ENCODE measurements around the gene CFAP65. TPM values are rescaled to one million over a fixed set of nuclear protein-coding genes. Genes with fewer than 3 reads are reported as not detected.

CFAP65 gene
- total RNA-seq, 2 experiments from 2014 or later: not detected

DNA sequence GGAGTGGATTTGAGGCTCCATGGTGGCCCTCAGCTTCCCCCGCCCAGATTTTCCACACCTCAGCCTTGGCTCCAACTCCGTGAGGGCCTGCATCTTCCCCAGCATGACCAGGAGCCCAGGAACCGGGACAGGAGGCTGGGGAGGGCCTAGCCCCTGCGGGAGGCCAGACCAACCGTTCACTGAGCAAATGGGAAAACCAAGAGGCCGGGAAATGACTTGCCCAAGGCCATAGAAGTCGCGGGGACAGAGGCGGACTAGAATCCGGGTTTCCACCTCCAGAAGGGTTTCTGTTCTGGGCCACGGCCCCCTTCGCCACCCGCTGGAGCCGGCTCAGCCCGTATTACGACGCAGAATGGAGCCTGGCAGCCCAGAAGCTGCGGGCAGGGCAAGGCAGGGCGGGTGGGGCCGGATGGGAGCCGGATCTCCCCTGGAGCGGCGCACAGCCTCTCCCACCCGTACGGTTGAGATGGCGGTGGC is 40.2 kb downstream of the CFAP65 start:
- POLR2A ChIA-PET: no interaction called here
- no peak for ATAC-seq
- no peak overlapping the region for H3K4me3 Mint-ChIP-seq

DNA sequence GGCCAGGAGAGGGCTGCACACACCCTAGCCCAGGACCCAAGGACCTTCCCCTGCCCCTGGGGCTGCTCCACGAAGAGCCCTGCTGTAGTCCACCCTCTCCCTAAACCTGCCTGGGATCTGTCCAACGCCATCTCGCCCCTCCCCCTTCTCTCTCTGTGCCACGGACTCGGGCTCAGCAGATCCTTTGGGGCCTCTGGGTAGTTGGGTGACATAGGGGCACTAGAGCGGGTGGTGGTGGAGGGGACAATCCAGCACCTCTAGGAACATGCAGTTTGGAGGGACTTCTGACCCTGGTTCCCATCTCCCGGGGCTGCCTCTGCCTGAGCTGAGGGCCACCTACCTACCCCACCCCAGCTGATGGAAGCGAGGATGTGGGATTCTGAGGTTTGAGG is 40.8 kb downstream of the CFAP65 start:
- no peaks in the 10 kb centered on the region for H3K9me3 Mint-ChIP-seq (ENCODE audit: insufficient read depth)
- POLR2A ChIA-PET: no interaction called here
- ATAC-seq (no peak), DNase-seq (no peak)
- H3K4me1 Mint-ChIP-seq (ENCODE audit: low read depth): peaks cover 9% of the 10 kb centered on the region
- H3K36me3 Mint-ChIP-seq (ENCODE audit: low read depth): no peaks in the 10 kb centered on the region
- CTCF ChIA-PET: interaction anchor here (1.4 kb wide), 1 partner anchor 21 kb away, joined by 4 read pairs; no protein-coding TSS in a partner anchor
- peaks cover 75% of the 10 kb centered on the region for H3K27me3 Mint-ChIP-seq (ENCODE audit: low read depth)
- H3K27ac Mint-ChIP-seq: no peak overlapping the region
- no peak overlapping the region for H3K4me3 Mint-ChIP-seq

More for the DNA sequence above, 40.2 kb downstream of the CFAP65 start:
- CTCF ChIA-PET: interaction anchor here (0.7 to 1.5 kb wide), 3 partner anchors 10 to 21 kb away, joined by 3 to 4 read pairs (median 4); no protein-coding TSS in a partner anchor
- H3K9me3 Mint-ChIP-seq (ENCODE audit: insufficient read depth): no peaks in the 10 kb centered on the region
- H3K4me1 Mint-ChIP-seq (ENCODE audit: low read depth): peaks cover 3% of the 10 kb centered on the region
- H3K27me3 Mint-ChIP-seq (ENCODE audit: low read depth): peaks cover 69% of the 10 kb centered on the region
- H3K27ac Mint-ChIP-seq: no peak overlapping the region
- no peak for DNase-seq
- no peaks in the 10 kb centered on the region for H3K36me3 Mint-ChIP-seq (ENCODE audit: low read depth)

DNA sequence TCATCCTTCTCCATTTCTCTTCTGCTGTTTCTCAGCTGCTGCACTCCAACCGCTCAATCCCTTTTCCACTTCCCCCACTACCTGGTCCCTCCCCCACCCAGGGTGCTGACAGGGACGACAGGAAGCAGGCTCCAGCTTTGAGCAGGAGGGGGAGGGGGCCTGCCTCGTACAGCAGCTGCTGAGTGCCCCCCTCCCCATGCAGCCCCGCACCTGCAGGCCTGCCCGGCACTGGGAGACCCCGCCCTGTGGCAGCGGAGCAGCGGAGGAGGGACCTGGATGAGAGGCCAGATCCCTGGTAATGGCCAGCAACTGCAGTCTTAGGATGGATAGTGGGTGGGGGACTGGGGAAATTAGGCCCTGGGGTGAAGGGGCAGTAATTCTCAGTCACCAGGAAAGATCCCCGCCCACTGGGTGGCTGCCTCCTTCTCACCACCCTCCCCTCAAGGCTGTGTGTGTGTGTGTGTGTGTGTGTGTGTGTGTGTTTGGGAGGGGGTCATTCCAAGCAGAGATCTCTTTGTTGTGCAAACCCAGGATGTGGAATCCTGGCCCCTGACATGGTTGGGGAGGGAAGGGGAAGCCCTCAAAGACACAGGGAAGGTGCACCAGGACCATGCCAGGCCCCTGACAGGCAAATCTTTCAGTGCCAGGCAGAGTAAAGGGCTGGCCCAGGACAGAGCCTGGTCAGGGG is 41.3 kb downstream of the CFAP65 start:
- DNase-seq (no peak), ATAC-seq (no peak)
- ChIA-PET CTCF (interaction anchor here (1.3 kb wide), 2 partner anchors 10 to 19 kb away, joined by 3 read pairs; no protein-coding TSS in a partner anchor), POLR2A (no interaction called here)
- Mint-ChIP-seq H3K9me3 (ENCODE audit: insufficient read depth) (no peaks in the 10 kb centered on the region), H3K27me3 (ENCODE audit: low read depth) (peaks cover 77% of the 10 kb centered on the region), H3K4me1 (ENCODE audit: low read depth) (peaks cover 9% of the 10 kb centered on the region), H3K27ac (no peak overlapping the region), H3K36me3 (ENCODE audit: low read depth) (no peaks in the 10 kb centered on the region), H3K4me3 (no peak overlapping the region)

DNA sequence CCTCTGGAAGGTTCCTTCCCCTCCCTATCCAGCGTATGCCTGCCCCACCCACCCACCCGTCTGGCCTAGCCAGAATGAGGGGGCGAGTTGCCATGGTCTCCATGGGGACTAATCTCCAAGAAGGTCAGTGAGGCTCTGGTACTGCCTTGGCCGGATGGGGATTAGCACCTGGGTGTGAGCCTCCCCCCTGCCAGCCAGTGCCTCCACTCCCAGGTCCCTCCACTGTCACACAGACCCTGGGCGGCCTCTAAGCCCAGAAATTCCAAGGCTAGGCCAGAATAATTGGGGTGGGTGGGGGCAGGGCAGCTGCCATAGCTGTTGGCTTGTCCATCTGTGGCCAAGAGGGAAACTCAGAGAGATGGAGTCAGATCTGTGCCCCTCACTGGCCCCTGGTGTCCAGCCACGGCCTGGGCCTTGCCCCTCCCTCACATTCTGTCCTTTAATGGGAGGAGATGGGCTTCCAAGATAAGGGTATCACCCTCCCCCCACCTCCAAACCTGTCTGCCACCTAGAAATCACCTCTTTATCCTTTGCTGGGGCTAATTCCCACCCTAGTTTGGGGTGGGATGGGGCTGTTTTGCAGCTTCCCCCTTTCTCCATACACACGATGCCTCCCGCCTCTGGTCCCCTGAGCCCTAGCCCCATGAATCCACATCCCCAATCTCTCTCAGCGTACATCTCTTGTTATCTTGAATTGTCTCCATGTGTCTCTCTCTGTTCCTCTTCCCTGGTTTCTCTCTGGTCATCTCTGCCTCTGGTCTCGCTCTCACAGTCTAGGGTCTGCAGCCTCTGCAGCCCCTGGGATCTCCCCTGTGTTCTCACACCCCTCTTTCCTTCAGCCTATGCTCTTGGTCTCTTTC is 42.1 kb downstream of the CFAP65 start:
- H3K4me1 Mint-ChIP-seq (ENCODE audit: low read depth): peaks cover 9% of the 10 kb centered on the region
- H3K9me3 Mint-ChIP-seq (ENCODE audit: insufficient read depth): no peaks in the 10 kb centered on the region
- no peak overlapping the region for H3K27ac Mint-ChIP-seq
- DNase-seq: no peak
- H3K36me3 Mint-ChIP-seq (ENCODE audit: low read depth): no peaks in the 10 kb centered on the region
- H3K27me3 Mint-ChIP-seq (ENCODE audit: low read depth): peaks cover 79% of the 10 kb centered on the region
- H3K4me3 Mint-ChIP-seq: no peak overlapping the region
- CTCF ChIA-PET: interaction anchor here (1.3 kb wide), 2 partner anchors 11 to 19 kb away, joined by 3 read pairs; no protein-coding TSS in a partner anchor
- no peak for ATAC-seq
- POLR2A ChIA-PET: no interaction called here

DNA sequence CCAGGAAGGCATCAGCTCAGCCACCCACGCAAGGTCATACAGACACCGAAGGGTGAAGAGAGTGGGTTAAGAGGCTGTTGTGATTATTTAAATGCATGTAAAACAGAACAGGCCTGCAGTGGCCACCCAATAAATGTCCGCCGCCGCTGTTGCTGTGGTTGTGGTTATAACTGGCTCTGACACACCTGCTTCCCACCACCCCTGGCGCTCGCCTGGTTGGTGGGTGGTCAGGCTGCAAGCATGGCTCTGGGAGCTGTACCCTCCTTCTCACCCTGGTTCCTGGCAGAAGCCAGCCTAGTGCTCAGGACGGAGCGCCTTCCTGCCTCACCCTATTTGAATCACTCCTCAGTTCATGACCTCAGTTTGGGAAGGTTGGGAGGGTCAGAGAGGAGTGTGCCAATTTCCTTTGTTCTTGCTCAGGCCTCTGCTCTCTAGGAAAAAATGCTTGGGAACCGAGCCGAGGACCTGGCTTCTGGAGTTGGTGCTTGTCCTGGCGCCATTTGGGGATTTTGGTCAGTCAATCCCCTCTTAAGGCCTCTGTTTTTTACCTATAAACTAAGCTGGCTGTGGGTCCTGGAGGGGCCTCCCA is 42.8 kb downstream of the CFAP65 start:
- Mint-ChIP-seq H3K9me3 (ENCODE audit: insufficient read depth) (no peaks in the 10 kb centered on the region), H3K27me3 (ENCODE audit: low read depth) (peaks cover 79% of the 10 kb centered on the region), H3K4me3 (no peak overlapping the region), H3K4me1 (ENCODE audit: low read depth) (peaks cover 9% of the 10 kb centered on the region), H3K36me3 (ENCODE audit: low read depth) (no peaks in the 10 kb centered on the region), H3K27ac (no peak overlapping the region)
- ATAC-seq (no peak), DNase-seq (no peak)
- ChIA-PET CTCF (interaction anchor here (1.3 to 4.9 kb wide), 3 partner anchors 12 to 156 kb away, joined by 3 to 58 read pairs (median 3); partner anchors contain the start of gene FEV), POLR2A (no interaction called here)

DNA sequence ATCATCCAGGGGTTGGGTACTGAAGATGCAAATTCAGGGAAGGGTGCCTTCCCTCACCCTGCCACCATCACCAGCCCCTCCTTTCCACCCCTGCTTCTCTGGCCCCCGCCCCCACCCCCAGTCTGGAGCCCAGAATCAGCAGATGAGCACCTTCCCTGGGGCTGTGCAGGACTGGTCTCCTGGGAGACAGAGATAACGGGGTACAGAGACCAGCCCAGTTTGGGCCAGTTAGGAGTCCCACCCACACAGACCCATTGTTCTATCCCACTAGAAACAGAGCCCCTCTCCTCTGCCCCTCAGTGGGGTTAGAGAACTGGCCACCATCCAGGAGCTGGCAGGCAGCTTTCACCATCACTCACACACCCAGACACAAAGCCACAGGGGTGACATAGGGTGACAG is 43.6 kb downstream of the CFAP65 start:
- Mint-ChIP-seq H3K27me3 (ENCODE audit: low read depth) (peaks cover 74% of the 10 kb centered on the region), H3K4me3 (no peak overlapping the region), H3K4me1 (ENCODE audit: low read depth) (peaks cover 9% of the 10 kb centered on the region), H3K9me3 (ENCODE audit: insufficient read depth) (no peaks in the 10 kb centered on the region), H3K36me3 (ENCODE audit: low read depth) (no peaks in the 10 kb centered on the region), H3K27ac (no peak overlapping the region)
- no peak for DNase-seq
- ChIA-PET POLR2A (no interaction called here), CTCF (interaction anchor here (1.4 to 4.9 kb wide), 2 partner anchors 15 to 157 kb away, joined by 3 to 58 read pairs; partner anchors contain the start of gene FEV)
- no peak for ATAC-seq

DNA sequence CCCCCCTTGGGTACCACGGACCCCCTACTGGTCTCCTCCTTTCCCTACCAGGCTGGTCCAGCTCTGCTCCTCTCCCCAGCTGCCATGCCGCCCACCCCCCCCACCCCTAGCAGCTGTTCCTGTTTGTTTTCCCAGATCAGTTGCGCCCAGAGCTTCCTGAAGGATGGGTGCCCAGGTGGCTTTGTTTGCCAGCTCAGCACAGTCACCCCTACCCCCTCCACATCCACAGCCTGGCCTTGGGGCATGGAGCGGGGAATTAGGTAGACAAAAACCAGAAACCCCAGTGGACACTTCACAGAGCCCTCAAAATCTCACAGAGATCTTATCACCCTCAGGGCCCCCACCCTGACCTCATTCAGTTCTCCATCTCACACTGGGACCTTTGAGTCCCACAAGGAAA is 44.4 kb downstream of the CFAP65 start:
- ATAC-seq (no peak), DNase-seq (no peak)
- Mint-ChIP-seq H3K36me3 (ENCODE audit: low read depth) (no peaks in the 10 kb centered on the region), H3K27ac (no peak overlapping the region), H3K27me3 (ENCODE audit: low read depth) (peaks cover 78% of the 10 kb centered on the region), H3K4me3 (no peak overlapping the region), H3K9me3 (ENCODE audit: insufficient read depth) (no peaks in the 10 kb centered on the region), H3K4me1 (ENCODE audit: low read depth) (peaks cover 8% of the 10 kb centered on the region)
- CTCF ChIA-PET: interaction anchor here (1.0 to 4.9 kb wide), 6 partner anchors 8 to 215 kb away, joined by 3 to 58 read pairs (median 3); partner anchors contain the start of gene FEV
- POLR2A ChIA-PET: no interaction called here

DNA sequence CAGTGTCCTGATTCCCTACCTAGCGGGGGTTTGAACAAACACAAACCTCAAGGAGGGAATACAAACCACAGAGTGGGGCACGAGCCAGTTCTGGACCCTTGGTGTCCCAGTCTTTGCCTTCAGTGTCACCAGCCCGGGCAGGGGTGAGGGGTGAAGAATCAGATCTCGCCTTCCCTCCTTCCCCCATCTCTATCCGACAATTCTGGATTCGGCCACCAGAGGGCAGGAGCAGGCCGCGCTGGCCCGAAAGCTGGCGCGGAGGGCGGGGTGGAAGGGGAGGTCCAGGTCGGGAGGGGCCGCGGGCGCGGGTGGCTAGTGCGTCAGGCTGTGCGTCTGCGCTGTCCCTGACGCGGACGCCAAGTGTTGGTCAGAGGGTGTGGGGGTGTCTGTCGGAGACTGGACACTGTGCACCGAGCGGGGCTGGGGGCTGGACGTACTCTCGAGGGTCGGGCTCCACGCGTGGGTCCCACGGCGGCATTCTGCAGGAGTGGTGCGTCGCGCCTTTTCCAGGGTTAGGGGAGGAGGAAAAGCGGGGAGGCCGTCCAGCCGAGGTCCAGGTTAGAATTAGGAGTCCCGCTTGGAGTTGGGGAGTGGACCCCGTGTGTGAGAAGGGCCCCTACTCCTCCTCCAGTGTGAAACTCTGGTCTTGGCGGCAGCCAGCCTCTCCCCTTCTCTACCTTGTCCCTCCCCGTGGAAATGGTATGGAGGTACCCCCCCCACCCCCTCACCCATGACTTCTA is 45.2 kb downstream of the CFAP65 start:
- no peak overlapping the region for H3K4me3 Mint-ChIP-seq
- H3K27ac Mint-ChIP-seq: no peak overlapping the region
- CTCF ChIA-PET: interaction anchor here (1.0 to 4.9 kb wide), 15 partner anchors 9 to 216 kb away, joined by 3 to 58 read pairs (median 5); partner anchors contain the start of gene FEV
- ATAC-seq: peak; percentile 61
- no peaks in the 10 kb centered on the region for H3K36me3 Mint-ChIP-seq (ENCODE audit: low read depth)
- POLR2A ChIA-PET: no interaction called here
- no peaks in the 10 kb centered on the region for H3K9me3 Mint-ChIP-seq (ENCODE audit: insufficient read depth)
- peaks cover 8% of the 10 kb centered on the region for H3K4me1 Mint-ChIP-seq (ENCODE audit: low read depth)
- DNase-seq: peak; percentile 81
- peaks cover 83% of the 10 kb centered on the region for H3K27me3 Mint-ChIP-seq (ENCODE audit: low read depth)

DNA sequence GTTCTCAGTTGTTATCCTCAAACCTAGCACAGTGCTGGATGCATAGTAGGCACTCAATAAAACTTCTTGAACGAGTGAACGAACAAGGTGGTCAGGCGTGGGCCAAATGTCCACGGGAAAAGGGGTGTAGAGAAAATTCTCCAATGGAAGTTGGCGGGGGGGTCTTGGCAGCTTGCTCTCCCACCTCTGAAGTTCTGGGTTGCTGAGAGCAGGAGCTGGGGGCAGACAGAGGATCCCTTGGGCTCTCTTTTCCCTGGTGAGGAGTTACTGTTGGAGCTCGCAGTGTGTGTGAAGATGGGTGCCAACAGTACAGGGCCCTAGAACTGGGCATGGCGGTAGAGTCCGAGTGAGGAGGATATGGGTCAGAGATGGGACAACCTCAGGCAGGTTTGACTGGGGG is 45.8 kb downstream of the CFAP65 start:
- ChIA-PET POLR2A (no interaction called here), CTCF (interaction anchor here (0.8 to 4.9 kb wide), 16 partner anchors 10 to 299 kb away, joined by 3 to 58 read pairs (median 4); partner anchors contain the start of gene FEV)
- Mint-ChIP-seq H3K4me3 (no peak overlapping the region), H3K36me3 (ENCODE audit: low read depth) (no peaks in the 10 kb centered on the region), H3K9me3 (ENCODE audit: insufficient read depth) (no peaks in the 10 kb centered on the region), H3K4me1 (ENCODE audit: low read depth) (peaks cover 8% of the 10 kb centered on the region), H3K27ac (no peak overlapping the region), H3K27me3 (ENCODE audit: low read depth) (peaks cover 83% of the 10 kb centered on the region)
- DNase-seq (no peak), ATAC-seq (no peak)

DNA sequence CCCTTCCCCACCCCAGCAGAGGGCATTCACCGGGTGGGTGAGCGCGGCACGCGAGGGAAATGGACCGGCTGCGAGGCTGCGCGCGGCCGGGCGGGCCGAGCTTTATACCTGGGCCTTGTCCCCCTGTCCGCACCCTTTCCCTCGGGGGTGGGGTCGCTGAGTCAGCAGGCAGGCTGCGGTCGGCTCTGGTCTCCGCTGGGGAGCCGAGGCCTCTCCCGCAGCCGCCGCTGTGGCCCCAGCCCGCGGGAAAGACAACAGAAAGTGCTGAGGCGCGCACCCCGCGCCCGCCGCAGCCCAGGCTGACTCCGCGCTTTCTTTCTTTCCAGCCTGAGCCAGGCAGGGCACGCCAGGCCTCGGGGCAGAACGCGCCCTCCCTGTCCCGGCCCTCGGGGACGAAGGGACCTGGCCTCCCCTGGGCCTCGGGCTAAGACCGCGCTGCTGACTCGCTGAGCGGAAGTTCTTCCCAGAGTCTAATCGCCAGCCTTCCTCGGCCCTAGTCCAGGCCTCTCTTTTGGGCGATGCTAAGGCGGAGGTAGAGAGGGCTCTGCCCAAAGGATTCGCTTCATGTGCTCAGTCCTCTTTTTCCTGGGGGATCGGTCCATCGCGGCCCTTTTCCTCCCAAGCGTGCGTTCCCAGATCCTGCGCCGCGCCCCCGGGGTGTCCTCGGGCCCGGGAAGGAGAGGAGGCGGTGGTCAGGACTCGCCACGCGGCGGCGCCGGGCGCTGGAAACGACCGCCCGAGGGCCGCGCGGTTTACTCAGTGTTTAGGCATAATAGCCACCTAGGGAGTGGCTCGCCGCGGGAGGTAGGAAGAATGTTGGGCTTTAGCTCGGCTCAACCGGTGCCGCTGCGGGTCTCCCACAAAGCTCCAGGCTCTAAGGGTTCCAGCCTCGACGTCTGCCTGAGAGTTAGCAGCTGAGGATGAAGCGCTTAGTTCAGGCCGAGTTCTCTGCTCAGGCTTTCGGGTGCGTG is 47.7 kb downstream of the CFAP65 start, which contains the start of gene CRYBA2:
Gene CRYBA2, minus strand, starts transcription at position 78 of the 971 bp plus-strand sequence. CDS start 246 bp downstream, outside the sequence.
- Mint-ChIP-seq H3K4me1 (ENCODE audit: low read depth) (peaks cover 8% of the 10 kb centered on the region), H3K27me3 (ENCODE audit: low read depth) (peaks cover 89% of the 10 kb centered on the region), H3K4me3 (no peak within 1 kb of the TSS), H3K36me3 (ENCODE audit: low read depth) (no peaks in the 10 kb centered on the region), H3K9me3 (ENCODE audit: insufficient read depth) (no peaks in the 10 kb centered on the region), H3K27ac (no peak within 1 kb of the TSS)
- POLR2A ChIA-PET: interaction anchor here (0.5 kb wide), 1 partner anchor 389 kb away, joined by 3 read pairs; no protein-coding TSS in a partner anchor
- ATAC-seq (no peak), DNase-seq (no peak)
- CTCF ChIA-PET: interaction anchor here (0.8 to 4.9 kb wide), 7 partner anchors 9 to 160 kb away, joined by 3 to 58 read pairs (median 10); partner anchors contain the start of gene FEV

Measured in activated CD8-positive, alpha-beta T cell treated with anti-CD3 and anti-CD28 coated beads, Interleukin-2, amount 10 ng/mL, durations not matched to agents 7 days and 5 days (primary cell).